MM.1S (cell line): Measurements from ENCODE around the gene OR2V2.
"Not testable (repeated sequence)": the region's sequence is repeated elsewhere in the genome, so short reads cannot be mapped to it uniquely, and the experiment has no call there.

Experiments used
- DNase-seq: peaks from one replicate; pipeline ENCODE4 v3.0.0-alpha.2; 2015
- H2AFZ ChIP-seq: fragments of 300-600 bp; sonication (generic); 2 replicates; pipeline ENCODE4 v1.6.0; 2016; ENCODE audit warnings: antibody characterized with exemption, low read length
- H3F3A ChIP-seq: fragments of 300-600 bp; sonication (generic); 2 replicates; pipeline ENCODE4 v1.6.1; 2016; ENCODE audit warnings: mild to moderate bottlenecking, antibody characterized with exemption, low read length, moderate library complexity, mixed read lengths; ENCODE audit not compliant: insufficient read depth
- H3K27ac ChIP-seq: fragments of 300-600 bp; sonication (generic); 2 replicates; pipeline ENCODE4 v1.5.1; 2016; ENCODE audit warnings: mild to moderate bottlenecking, low read length
- H3K27me3 ChIP-seq: fragments of 300-600 bp; sonication (generic); replicated peaks from 2 replicates; pipeline ENCODE4 v1.6.0; 2016; ENCODE audit warnings: low read length; ENCODE audit not compliant: insufficient read depth
- H3K36me3 ChIP-seq: fragments of 300-600 bp; sonication (generic); replicated peaks from 2 replicates; pipeline ENCODE4 v1.6.1; 2016; ENCODE audit warnings: mild to moderate bottlenecking, low read length, mixed read lengths; ENCODE audit not compliant: insufficient read depth
- H3K4me1 ChIP-seq: fragments of 300-600 bp; sonication (generic); 2 replicates; pipeline ENCODE4 v1.6.1; 2016; ENCODE audit warnings: low read length, mixed read lengths
- H3K4me2 ChIP-seq: fragments of 300-600 bp; sonication (generic); 2 replicates; pipeline ENCODE4 v1.6.0; 2016; ENCODE audit warnings: low read depth, low read length
- H3K4me3 ChIP-seq: fragments of 300-600 bp; sonication (generic); 2 replicates; pipeline ENCODE4 v1.5.1; 2016; ENCODE audit warnings: low read length, mixed read lengths
- H3K79me2 ChIP-seq: fragments of 300-600 bp; sonication (generic); 2 replicates; pipeline ENCODE4 v1.6.1; 2016; ENCODE audit warnings: mixed run types, low read length, mixed read lengths
- H3K9ac ChIP-seq: fragments of 300-600 bp; sonication (generic); 2 replicates; pipeline ENCODE4 v1.6.1; 2016; ENCODE audit warnings: low read length, mixed read lengths
- H3K9me2 ChIP-seq: fragments of 300-600 bp; sonication (generic); replicated peaks from 2 replicates; pipeline ENCODE4 v1.6.1; 2016; ENCODE audit warnings: mild to moderate bottlenecking, low read length, mixed read lengths; ENCODE audit not compliant: insufficient read depth
- H3K9me3 ChIP-seq: fragments of 300-600 bp; sonication (generic); replicated peaks from 2 replicates; pipeline ENCODE4 v1.6.1; 2016; ENCODE audit warnings: mild to moderate bottlenecking, low read length, mixed read lengths; ENCODE audit not compliant: insufficient read depth
- H4K20me1 ChIP-seq: fragments of 300-600 bp; sonication (generic); 2 replicates; pipeline ENCODE4 v1.6.1; 2016; ENCODE audit warnings: mild to moderate bottlenecking, low read length, moderate library complexity, mixed read lengths; ENCODE audit not compliant: insufficient read depth
- EZH2 ChIP-seq: fragments of 300-600 bp; sonication (generic); optimal IDR thresholded peaks from 2 replicates; pipeline ENCODE3; 2017; ENCODE audit warnings: low read depth, mild to moderate bottlenecking, antibody characterized with exemption, low read length, mixed read lengths
- EZH2phosphoT487 ChIP-seq: fragments of 300-600 bp; sonication (generic); IDR thresholded peaks from 2 replicates; pipeline ENCODE4 v1.6.1; 2018; ENCODE audit warnings: antibody characterized with exemption, low read length
- TF ChIP-seq, protein P1 (sequence below): fragments of 300-600 bp; sonication (generic); IDR thresholded peaks from 2 replicates; pipeline ENCODE4 v1.5.1; 2016; ENCODE audit warnings: antibody characterized with exemption, low read length, mixed read lengths

Gene OR2V2

DNA sequence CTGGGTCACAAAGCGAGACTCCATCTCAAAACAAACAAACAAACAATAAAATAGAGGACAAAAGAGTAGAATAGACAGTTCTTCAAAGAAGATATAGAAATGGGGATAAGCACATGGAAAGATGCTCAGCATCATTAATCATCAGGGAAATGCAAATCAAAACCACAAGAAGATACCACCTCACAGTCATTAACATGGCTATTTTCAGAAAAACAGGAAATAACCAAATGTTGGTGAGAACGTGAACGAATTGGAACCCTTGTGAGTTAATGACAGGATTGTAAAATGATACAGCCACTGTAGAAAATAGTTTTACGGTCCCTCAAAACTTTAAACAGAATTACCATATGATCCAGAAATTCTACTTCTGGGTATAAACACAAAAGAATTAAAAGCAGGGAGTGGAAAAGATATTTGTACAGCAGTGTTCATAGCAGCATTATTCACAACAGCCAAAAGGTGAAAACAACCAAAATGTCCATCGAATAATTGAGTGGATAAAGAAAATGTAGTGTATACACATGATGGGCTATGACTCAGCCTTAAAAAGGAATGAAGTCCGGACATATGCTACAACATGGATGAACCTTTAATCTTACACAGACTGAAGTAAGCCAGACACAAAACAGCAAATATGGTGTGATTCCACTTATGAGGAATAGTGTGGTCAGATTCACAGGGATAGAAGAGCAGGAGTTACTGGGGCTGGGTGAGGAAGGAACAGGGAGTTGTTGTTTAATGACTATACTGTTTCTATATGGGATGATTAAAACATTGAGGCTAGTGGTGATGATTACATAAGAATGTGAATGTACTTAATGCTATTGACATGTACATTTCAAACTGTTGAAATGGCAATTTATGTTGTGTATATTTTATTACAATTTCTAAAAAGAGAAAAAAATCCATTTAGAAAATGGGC is 19.7 kb downstream of the OR2V2 start:
- Histone ChIP-seq H3K79me2 (no peaks in the 10 kb centered on the region), H3K4me3 (no peak overlapping the region), H2AFZ (no peak overlapping the region), H3K9ac (no peak overlapping the region), H4K20me1 (no peaks in the 10 kb centered on the region), H3K4me1 (peaks cover 17% of the 10 kb centered on the region; the same call in 1 of the 2 replicates), H3K9me2 (no peaks in the 10 kb centered on the region), H3K27ac (no peak overlapping the region), H3K4me2 (no peak overlapping the region), H3F3A (no peaks in the 10 kb centered on the region), H3K27me3 (peaks cover 43% of the 10 kb centered on the region), H3K36me3 (no peaks in the 10 kb centered on the region), H3K9me3 (no peaks in the 10 kb centered on the region)
- no peak for DNase-seq
- TF ChIP-seq EZH2phosphoT487 (no peak), EZH2 (no peak)
- TF ChIP-seq, protein P1, sequence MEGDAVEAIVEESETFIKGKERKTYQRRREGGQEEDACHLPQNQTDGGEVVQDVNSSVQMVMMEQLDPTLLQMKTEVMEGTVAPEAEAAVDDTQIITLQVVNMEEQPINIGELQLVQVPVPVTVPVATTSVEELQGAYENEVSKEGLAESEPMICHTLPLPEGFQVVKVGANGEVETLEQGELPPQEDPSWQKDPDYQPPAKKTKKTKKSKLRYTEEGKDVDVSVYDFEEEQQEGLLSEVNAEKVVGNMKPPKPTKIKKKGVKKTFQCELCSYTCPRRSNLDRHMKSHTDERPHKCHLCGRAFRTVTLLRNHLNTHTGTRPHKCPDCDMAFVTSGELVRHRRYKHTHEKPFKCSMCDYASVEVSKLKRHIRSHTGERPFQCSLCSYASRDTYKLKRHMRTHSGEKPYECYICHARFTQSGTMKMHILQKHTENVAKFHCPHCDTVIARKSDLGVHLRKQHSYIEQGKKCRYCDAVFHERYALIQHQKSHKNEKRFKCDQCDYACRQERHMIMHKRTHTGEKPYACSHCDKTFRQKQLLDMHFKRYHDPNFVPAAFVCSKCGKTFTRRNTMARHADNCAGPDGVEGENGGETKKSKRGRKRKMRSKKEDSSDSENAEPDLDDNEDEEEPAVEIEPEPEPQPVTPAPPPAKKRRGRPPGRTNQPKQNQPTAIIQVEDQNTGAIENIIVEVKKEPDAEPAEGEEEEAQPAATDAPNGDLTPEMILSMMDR: no peak

DNA sequence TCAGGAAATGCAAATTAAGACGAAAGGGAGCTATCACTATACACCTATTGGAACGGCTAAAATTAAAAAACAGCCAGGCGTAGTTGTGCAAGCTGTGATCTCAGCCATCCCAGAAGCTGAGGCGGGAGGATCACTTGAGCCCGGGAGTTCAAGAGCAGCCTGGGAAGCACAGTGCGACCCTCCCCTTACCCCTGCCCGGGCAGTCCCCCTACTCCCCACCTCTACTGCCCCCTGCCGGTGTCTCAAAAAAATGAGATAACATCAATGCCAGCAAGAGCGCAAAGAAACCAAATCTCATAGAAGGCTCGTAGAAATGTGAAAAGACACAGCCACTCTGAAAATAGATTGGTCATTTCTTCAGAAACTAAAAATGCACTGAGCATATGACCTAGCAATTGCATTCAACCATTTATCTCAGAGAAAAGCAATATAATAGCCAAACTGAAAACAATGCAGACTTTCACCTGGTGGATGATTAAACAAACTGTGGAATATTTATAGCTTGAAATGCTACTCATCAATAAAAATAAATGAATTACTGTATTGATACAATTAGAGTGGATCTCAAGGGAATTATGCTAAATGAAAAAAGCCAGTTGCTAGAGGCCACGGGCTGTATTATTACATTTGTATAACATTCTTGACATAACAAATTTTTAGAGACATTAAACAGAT is 20.6 kb downstream of the OR2V2 start:
- DNase-seq: no peak
- no peak overlapping the region for H3K9ac ChIP-seq

DNA sequence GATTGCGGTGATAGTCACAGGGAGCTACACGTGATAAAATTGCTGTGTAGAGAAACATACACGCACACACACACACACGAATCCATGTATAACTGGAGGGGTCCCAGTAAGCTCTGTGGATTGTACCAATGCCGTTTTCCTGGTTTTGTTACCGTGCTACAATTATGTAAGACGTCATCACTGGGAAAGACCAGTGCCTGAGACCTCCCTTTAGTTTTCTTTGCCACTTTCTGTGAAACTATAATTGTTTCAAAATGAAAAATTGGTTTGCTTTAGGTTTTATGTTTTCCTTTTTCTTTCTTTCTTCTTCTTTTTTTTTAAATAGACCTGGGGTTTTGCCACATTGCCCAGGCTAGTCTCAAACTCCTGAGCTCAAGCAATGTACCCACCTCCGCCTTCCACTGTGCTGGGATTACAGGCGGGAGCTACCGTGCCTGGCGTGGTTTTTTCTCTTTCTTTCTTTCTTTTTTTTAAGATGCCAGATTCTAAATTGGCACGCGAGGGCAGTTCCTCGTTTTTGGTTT is 21.3 kb downstream of the OR2V2 start:
- TF ChIP-seq EZH2phosphoT487 (no peak), EZH2 (no peak)
- TF ChIP-seq, protein P1: no peak
- H3K9ac ChIP-seq: no peak overlapping the region
- H3K9me2 ChIP-seq: no peaks in the 10 kb centered on the region
- H3K27me3 ChIP-seq: peaks cover 39% of the 10 kb centered on the region
- no peaks in the 10 kb centered on the region for H3K9me3 ChIP-seq
- no peak overlapping the region for H3K4me3 ChIP-seq
- no peaks in the 10 kb centered on the region for H3K79me2 ChIP-seq
- peaks cover 10% of the 10 kb centered on the region for H3F3A ChIP-seq
- DNase-seq: no peak
- H3K36me3 ChIP-seq: no peaks in the 10 kb centered on the region
- H3K4me2 ChIP-seq: no peak overlapping the region
- H3K4me1 ChIP-seq: peaks cover 24% of the 10 kb centered on the region
- no peaks in the 10 kb centered on the region for H4K20me1 ChIP-seq
- H3K27ac ChIP-seq: no peak overlapping the region
- no peak overlapping the region for H2AFZ ChIP-seq

More for the DNA sequence above, 20.6 kb downstream of the OR2V2 start:
- TF ChIP-seq EZH2: no peak
- TF ChIP-seq, protein P1: peak; percentile 43
- TF ChIP-seq EZH2phosphoT487: no peak
- peaks cover 43% of the 10 kb centered on the region for H3K27me3 ChIP-seq
- H3F3A ChIP-seq: peaks cover 3% of the 10 kb centered on the region; the same call in 1 of the 2 replicates
- no peaks in the 10 kb centered on the region for H3K9me3 ChIP-seq
- peaks cover 23% of the 10 kb centered on the region for H3K4me1 ChIP-seq
- H4K20me1 ChIP-seq: no peaks in the 10 kb centered on the region
- no peak overlapping the region for H2AFZ ChIP-seq
- H3K9me2 ChIP-seq: no peaks in the 10 kb centered on the region
- no peak overlapping the region for H3K4me3 ChIP-seq
- no peak overlapping the region for H3K27ac ChIP-seq
- H3K36me3 ChIP-seq: no peaks in the 10 kb centered on the region
- H3K79me2 ChIP-seq: no peaks in the 10 kb centered on the region
- no peak overlapping the region for H3K4me2 ChIP-seq

DNA sequence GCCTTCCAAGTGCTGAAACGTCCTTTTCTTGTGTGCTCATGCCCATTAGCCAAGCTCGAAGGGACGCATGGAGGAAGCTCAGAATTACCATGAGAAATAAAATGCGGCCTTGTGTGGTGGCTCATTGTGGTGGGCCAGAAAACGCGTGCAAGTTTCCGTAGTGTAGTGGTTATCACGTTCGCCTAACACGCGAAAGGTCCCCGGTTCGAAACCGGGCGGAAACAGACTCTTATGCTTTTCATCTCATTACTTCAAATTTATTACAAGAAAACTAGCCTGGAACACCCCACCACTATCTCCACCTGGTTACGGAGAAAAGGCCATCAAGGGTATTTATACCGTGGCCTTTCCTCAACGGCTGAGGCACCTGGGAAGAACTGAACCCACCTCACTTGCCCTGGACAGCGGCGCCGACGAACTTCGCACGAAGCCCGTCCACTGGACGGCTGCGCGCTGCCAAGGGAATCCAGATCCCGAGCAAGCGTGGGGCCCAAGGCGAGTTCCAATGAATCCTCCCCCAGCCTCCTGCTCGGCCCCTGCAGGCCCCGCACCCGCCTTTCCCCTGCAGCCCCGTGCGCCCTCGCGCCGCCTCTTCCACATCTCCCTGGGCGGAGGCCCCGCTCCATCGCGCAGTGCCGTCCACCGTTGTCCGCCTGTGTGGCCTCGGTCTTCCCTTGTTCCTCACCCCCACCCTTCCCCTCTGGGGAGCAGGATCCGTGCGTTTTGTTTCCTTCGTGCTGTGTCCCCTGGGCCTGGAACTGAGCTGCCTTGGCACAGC is 22.3 kb downstream of the OR2V2 start:
- H3K4me2 ChIP-seq, H3K9me3 ChIP-seq, H3K9me2 ChIP-seq, H3K9ac ChIP-seq, H3K79me2 ChIP-seq, H3K27ac ChIP-seq, H4K20me1 ChIP-seq, H2AFZ ChIP-seq, H3K36me3 ChIP-seq, H3K4me3 ChIP-seq, DNase-seq: not testable (repeated sequence)
- Histone ChIP-seq H3K27me3 (peaks cover 38% of the 10 kb centered on the region), H3K4me1 (peaks cover 26% of the 10 kb centered on the region), H3F3A (peaks cover 12% of the 10 kb centered on the region)
